Measurements from ENCODE around the gene USB1. TPM values are rescaled to one million over a fixed set of nuclear protein-coding genes. Genes with fewer than 3 reads are reported as not detected.

USB1 gene
- polyA plus RNA-seq, 1 experiment = 86.2 TPM

GRCh38 chr16:57964157-57964700 is 37.0 kb upstream of the USB1 start:
- Histone ChIP-seq H3K4me3 (ENCODE audit: low read depth, low read length) (no peak overlapping the region), H3K36me3 (ENCODE audit: control insufficient read depth, insufficient read depth, low read length) (no peaks in the 10 kb centered on the region), H3K27me3 (ENCODE audit: control insufficient read depth, insufficient read depth, low read length) (peaks cover 6% of the 10 kb centered on the region)
- CTCF ChIA-PET = no interaction called here
- POLR2A ChIA-PET = no interaction called here
- TF ChIP-seq CTCF (IDR thresholded peaks at IDR 0.05; ENCODE audit: insufficient read depth, low read depth, low read length) = no peak
- DNase-seq (ENCODE audit: low read depth) = no peak

- DNase-seq (ENCODE audit: low read depth) = no peak
- ChIA-PET POLR2A (no interaction called here), CTCF (interaction anchor here (0.7 kb wide), 1 partner anchor 60 kb away, joined by 3 read pairs; no protein-coding TSS in a partner anchor)
- Histone ChIP-seq H3K36me3 (ENCODE audit: control insufficient read depth, insufficient read depth, low read length) (no peaks in the 10 kb centered on the region), H3K27me3 (ENCODE audit: control insufficient read depth, insufficient read depth, low read length) (peaks cover 12% of the 10 kb centered on the region), H3K4me3 (ENCODE audit: low read depth, low read length) (no peak overlapping the region)
- no peak for TF ChIP-seq CTCF (IDR thresholded peaks at IDR 0.05; ENCODE audit: insufficient read depth, low read depth, low read length)
Measured at GRCh38 chr16:57966204-57966771, 34.9 kb upstream of the USB1 start.

- TF ChIP-seq CTCF (IDR thresholded peaks at IDR 0.05; ENCODE audit: insufficient read depth, low read depth, low read length) = no peak
- CTCF ChIA-PET = no interaction called here
- DNase-seq (ENCODE audit: low read depth) = no peak
- Histone ChIP-seq H3K27me3 (ENCODE audit: control insufficient read depth, insufficient read depth, low read length) (peaks cover 12% of the 10 kb centered on the region), H3K36me3 (ENCODE audit: control insufficient read depth, insufficient read depth, low read length) (no peaks in the 10 kb centered on the region), H3K4me3 (ENCODE audit: low read depth, low read length) (no peak overlapping the region)
- POLR2A ChIA-PET = no interaction called here
Measured at GRCh38 chr16:57966986-57967385, 34.2 kb upstream of the USB1 start.

GRCh38 chr16:57967916-57968315 is 33.3 kb upstream of the USB1 start:
- no peaks in the 10 kb centered on the region for H3K36me3 ChIP-seq (ENCODE audit: control insufficient read depth, insufficient read depth, low read length)
- no peak overlapping the region for H3K4me3 ChIP-seq (ENCODE audit: low read depth, low read length)
- no peak for TF ChIP-seq CTCF (IDR thresholded peaks at IDR 0.05; ENCODE audit: insufficient read depth, low read depth, low read length)
- peaks cover 11% of the 10 kb centered on the region for H3K27me3 ChIP-seq (ENCODE audit: control insufficient read depth, insufficient read depth, low read length)
- CTCF ChIA-PET = no interaction called here
- no peak for DNase-seq (ENCODE audit: low read depth)
- POLR2A ChIA-PET = no interaction called here

GRCh38 chr16:57969451-57970123 is 31.6 kb upstream of the USB1 start:
- TF ChIP-seq CTCF (IDR thresholded peaks at IDR 0.05; ENCODE audit: insufficient read depth, low read depth, low read length) = no peak
- no peak for DNase-seq (ENCODE audit: low read depth)
- H3K4me3 ChIP-seq (ENCODE audit: low read depth, low read length) = no peak overlapping the region
- no peaks in the 10 kb centered on the region for H3K36me3 ChIP-seq (ENCODE audit: control insufficient read depth, insufficient read depth, low read length)
- H3K27me3 ChIP-seq (ENCODE audit: control insufficient read depth, insufficient read depth, low read length) = peaks cover 8% of the 10 kb centered on the region
- ChIA-PET POLR2A (no interaction called here), CTCF (no interaction called here)

Measured in BJ (cell line).